Aortic smooth muscle cell (primary cell): ENCODE data around the gene MYL12B. TPM values are rescaled to one million over a fixed set of nuclear protein-coding genes. Genes with fewer than 3 reads are reported as not detected.

Source experiments
- total RNA-seq: library from RNA; depleted of rRNA; stranded (reverse); fragments of >200 nt; gene quantifications from 2 replicates; pipeline ENCODE4 v1.2.3, GENCODE V29; 2014

The MYL12B gene
- total RNA-seq = 608 and 668 TPM in 2 replicates

DNA sequence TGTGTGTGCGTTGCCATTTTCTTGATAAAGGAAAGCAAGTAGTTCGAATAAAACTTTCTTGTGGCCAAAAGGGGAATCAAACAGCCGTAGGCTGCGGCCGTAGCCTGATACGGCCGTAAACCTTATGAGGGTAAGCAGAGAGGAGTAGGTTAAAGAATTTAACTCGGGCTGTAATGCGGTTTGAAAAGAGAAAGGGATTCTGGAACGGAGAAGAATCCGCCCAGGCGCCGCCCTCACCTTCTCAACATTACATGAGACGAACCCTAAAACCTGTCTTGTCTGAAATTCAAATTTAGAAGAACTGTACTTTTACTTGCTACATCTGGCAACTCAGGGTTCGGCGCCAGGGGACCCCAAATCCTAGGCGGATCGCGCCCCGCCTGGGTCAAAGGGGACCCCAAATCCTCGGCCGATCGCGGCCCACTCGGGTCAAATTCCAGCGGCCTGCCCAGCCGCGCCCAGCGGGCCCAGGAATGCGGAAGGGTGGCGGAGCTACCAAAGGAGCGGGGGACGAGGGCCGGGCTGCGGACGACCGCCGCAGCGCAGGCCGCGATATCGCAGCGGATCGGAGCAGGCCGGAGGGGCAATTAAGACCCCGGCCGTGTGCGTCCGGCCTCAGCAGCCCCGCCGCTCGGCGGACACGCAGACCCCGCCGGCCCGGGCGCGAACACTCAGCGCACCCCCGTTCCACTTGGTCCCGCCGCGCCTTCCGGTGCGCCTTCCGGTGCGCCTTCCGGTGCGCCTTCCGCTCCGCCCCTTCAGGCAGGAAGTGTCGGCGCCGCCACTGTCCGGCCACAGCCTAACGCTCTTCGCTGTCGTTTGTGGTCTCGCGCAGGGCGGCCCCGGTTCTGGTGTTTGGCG, at the start of gene MYL12B:
TSS of gene MYL12B (plus strand) at position 761 of the 861 bp plus-strand sequence. CDS start 10,766 bp downstream, outside the sequence.

DNA sequence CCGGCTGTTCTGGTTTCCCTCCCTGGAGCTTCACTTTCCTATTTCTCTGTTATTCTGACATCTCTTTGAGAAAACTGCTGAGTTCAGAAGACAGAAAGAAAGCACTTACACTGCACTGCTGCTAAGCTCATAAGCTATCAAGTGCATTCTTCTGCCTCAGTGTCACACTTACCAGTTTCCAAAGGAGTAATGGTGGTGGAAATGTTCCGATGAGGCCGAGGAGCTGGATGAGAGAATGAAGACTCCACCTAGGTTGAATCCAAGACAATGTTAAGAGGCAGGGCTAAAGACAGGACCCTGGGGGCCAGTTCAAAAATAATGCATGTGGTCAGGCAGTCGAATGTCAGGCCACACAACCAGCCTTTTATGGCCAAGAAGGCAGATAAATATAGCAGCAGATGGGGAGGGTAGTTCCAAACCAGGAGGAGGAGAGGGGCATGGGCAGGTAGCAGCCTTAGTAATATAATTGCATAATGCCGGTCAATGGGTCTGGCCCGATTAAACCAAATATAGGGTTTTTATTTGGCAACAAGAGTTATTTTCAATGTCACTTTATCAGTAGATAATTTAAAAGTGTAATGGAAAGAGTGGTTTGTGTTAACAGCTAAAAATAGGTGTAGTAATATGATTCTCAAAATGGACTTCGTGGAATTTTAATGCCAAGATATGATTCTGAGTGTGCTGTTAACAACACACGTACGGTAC, 42.1 kb upstream of the MYL12B start, which contains the start of gene MYOM1:
TSS of gene MYOM1 (minus strand) at position 338 of the 705 bp plus-strand sequence. CDS start 4,745 bp downstream, outside the sequence.

DNA sequence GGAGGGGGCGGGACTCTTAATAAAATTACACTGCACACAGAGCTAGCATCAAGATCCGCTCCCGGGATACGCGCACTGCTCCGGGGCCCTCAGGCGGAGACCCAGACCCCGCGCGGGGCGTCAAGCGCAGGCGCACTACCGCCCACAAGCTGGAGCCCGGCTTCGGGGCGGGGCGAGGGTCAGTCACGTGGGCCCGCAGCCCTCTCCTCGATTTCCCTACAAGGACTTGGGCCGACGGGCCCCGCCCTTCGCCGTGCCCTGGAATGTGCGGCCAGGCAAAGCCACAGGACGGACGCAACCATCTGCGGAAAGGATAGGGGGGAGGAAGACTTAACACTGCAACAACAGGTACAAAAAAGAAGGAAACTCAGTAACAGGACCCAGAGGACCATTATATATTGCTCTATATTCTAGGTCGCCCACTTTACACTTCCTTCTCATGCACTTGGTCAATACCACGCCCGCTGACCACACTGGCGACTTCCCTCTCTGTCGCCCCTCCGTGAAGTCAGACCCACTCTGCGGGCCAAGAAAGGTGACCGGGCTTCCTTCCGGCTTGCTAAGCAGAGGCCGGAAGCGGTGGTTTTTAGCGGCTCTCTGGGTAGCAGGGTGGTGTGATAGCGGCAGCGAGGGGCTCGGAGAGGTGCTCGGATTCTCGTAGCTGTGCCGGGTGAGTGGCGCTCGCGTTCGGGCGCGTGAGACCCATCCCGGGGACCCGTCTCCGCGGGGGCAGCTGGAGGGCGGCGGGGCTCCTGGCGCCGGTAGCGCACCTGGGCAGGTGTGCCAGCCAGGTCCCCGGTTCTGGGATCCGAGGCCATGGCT, 14.5 kb upstream of the MYL12B start, which contains the start of gene MYL12A:
TSS of gene MYL12A (plus strand) at position 562 of the 822 bp plus-strand sequence. CDS start 5,447 bp downstream, outside the sequence.

Other genes starting within 250 kb of the MYL12B start
- 25.2 and 26.3 TPM in 2 replicates for gene LPIN2, start 249.0 kb upstream of the MYL12B start, total RNA-seq
- 1.9 and 2.4 TPM in 2 replicates for gene MYOM1, start 42.2 kb upstream of the MYL12B start, total RNA-seq
- gene MYL12A, start 14.3 kb upstream of the MYL12B start, total RNA-seq = 1,492 and 1,598 TPM in 2 replicates
- 62.9 and 73.6 TPM in 2 replicates for gene TGIF1, start 188.0 kb downstream of the MYL12B start, total RNA-seq